Measurements from ENCODE around the gene UBE3C.
A peak's percentile ranks its signal among the peaks of the same experiment; 100 is the strongest.
"Not testable (repeated sequence)": the region's sequence is repeated elsewhere in the genome, so short reads cannot be mapped to it uniquely, and the experiment has no call there.

The UBE3C gene

DNA sequence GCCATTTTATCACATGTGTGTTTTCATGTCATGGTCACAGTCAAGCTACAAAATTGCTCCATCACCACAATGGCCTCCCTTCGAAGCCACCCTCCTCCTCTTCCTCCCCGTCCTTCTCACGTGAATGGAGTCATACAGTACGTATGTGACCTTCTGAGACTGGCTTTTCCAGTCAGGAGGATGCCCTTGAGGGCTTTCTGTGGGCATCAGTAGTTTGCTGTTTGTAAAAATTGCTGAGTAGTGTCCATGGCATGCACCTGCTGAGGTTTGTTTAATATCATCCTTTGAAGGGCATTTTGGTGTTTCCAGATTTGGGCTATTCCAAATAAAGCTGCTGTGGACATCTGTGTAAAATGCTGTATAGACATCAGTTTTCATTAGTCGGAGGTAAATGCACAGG is 5.9 kb upstream of the UBE3C start:
- DNase-seq = no peak

DNA sequence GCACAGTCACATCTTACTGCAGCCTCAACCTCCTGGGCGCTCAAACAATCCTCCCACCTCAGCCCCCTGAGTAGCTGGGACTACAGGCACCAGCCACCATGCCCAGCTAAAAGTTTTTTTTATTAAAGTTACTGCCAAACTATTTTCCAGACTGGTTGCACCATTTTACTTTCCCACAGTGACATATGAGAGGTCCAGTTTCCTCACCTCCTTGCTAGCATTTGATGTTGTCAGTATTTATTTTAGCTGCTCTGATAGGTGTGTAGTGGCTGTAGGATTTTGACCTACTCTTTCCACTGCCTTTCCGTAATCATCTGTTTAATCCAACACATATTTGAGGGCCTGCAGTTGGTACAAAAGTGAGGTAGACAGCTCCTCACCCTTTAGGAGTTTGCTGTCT is 5.4 kb upstream of the UBE3C start:
- DNase-seq = no peak

DNA sequence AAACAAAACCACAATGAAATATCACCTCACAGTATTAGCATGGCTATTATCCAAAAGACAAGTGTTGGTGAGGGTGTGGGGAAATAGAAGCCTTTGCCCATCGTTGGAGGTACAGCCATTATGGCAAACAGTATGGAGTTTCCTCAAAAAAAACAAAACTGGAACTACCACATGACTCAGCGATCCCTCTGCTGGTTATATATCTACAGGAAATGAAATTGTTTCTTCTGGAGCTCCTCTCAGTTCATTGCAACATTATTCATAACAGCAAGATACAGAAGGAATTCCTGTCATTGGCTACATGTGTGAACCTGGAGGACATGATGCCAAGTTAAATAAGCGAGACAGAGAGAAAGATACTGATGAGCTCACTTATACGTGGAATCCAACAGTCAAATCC is 2.4 kb upstream of the UBE3C start:
- no peak for DNase-seq

DNA sequence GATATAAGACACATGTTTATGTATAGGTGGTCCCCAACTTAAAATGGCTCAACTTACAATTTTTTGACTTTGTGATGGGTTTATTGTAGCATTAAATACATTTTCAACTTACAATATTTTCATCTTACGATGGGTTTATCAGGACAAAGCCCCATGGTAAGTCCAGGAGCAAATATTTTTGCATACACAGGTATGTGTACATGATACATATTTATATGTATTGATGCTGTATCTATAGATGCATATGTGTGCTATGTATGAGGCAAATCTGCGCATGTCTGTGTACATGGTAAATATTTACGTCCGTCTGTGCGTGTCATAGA is 664 bp upstream of the UBE3C start:
- DNase-seq = no peak

DNA sequence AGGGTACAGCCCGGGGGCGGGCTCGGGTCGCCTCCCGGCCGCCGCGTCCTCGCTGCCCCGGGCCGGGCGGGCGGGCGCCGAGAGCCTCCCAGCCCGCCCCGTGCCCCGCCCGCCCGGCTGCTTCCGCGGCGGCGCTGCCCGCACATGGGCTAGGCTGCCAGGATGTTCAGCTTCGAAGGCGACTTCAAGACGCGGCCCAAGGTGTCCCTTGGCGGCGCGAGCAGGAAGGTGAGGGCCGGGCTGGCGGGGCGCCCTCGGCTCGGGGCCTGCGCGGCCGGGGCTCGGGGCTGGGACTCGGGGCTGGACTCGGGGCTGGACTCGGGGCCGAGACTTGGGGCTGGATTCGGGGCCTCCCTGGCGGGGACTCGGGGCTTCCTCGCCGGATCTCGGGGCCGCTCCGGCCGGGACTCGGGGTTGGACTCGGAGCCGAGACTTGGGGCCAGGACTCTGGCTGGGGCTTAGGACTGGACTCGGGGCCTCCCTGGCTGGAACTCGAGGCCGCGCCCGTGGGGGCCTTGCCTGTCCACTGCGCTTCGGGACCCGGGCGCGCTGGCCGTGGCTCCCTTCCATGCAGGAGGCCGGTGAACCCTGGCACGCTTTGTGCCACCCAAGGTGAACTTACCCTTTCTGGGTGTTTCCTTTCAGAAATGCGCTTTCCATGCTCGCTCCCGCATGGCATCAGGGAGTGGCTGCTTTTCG is 534 bp downstream of the UBE3C start:
- DNase-seq = peak; percentile 77

DNA sequence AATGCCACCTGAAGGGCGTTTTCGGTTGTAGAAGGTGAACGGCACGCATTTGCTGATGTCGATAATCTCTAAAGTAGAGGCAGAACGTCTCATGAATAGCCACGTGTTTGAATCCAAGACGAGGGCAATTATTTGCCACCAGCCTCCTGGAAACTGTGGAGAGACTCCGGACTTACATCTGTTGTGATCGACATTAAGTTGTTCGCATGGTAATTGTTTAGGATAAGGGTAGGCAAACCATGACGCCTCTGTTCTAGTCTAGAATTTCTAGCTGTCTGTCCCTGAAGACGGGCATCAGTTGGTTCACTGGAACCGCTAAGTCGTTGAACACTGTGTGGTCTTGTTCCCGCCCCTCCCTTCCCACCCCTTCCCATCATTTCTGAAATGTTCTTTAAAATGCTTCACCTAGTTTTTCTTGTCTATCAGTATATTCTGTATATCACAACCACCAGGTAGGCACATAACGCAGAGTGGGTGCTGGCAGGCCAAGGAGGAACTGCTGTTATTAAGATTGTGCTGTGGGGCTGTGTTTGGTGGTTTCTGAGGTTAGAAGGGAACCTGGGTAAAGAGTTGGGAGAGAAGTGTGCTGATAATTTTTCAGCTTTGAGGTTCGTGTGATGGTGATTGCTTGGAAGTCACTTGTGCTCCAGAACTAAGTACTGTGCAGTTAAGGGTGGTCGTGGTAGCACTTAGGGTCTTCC is 1.2 kb downstream of the UBE3C start:
- DNase-seq = peak; percentile 38

DNA sequence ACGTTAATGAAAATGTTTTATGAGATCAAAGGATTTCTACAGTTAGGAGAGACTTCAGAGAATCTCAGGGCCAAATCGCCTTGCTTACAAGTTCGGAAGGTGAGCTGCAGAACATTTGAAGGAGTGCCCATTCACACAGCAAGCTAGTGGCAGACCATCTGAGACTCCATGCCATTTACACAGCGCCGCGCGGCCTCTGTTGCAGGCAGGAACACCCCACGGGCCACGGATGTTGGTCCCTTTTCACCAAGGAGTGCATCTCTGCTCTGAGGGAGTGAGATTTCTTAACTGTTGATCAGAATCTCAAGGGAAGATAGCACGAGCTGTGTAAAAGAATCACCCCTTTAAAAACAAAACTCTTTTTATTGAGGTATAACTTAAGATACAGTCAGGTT is 1.8 kb downstream of the UBE3C start:
- no peak for DNase-seq

DNA sequence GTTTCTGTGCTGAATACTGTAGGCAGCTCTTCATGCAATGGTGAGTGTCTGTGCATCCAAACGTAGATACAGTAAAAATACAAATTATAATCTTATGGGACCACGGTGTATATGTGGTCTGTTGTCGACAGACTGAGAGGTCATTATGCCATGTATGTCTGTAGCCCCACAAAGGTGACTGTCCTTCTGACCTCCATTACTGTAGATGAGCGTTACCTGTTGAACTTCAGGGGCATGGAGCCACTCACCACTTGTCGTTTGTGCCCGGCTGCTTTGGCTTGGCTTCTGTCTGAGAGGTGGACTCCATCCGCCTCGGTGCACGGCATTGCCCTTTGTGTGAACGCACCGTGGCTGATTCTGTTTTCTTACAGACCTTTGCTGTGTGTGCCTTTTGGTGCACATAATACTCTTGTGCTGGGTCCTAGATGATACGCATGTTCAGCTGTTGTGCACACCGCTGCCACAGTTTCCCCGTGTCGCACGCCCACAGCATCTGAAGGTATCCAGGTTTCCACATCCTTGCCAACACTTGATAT is 2.9 kb downstream of the UBE3C start:
- no peak for DNase-seq

DNA sequence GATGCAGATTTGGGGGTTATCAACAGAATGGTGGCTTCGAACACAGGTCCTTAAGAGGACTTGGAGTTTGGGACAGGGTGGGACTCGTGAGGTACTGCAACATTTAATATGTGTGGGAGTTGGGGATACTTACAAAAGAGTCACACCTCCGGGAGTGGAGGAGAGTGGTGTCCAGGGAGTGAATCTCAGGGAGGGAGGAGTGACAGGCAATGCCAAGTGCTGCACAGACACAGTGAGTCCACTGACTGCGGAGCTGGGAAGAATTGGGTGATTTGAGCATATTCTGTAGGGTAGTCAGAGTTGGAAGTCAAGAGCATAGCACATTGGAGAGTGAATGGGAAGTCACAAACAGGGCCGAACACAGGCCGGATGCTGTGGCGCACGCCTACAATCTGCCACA is 5.1 kb downstream of the UBE3C start:
- DNase-seq = no peak

DNA sequence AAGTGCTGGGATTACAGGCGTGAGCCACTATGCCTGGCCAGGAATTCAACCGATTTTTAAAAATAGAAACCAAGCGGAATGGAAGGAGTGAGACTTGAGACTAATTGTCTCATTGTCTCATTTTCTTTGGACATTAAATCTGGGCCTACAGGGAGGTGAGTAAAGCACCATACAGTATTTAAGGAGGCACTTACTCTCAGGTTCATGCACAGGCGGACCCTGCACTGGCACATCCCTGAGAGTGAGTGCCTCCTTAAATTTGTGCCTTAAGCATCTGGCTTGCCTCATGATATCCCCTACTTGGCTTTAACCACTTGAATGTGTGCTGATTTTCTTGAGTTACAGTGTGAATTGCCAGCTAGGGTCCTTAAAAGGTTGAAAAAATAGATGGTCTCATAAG is 10.6 kb downstream of the UBE3C start:
- DNase-seq = no peak

DNA sequence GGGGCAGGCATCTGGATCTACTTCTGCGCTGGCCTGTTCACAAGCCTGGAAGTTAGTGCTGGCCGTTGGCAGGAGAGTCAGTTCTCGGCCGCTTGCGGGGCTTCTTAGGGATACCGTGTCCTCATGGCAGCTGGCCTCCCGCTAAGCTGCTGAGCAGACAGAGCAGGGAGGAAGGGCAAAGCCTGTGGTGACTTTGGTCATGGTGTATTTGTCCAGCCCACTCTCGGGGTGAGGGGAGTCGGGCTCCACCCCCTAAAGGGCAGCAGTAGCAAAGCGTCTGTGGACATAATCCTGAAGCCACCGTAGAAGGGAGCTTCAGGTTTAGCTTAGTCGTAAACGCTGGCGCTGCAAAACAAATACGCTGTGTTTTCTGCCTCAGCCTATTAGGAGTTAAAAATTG is 12.2 kb downstream of the UBE3C start:
- no peak for DNase-seq

DNA sequence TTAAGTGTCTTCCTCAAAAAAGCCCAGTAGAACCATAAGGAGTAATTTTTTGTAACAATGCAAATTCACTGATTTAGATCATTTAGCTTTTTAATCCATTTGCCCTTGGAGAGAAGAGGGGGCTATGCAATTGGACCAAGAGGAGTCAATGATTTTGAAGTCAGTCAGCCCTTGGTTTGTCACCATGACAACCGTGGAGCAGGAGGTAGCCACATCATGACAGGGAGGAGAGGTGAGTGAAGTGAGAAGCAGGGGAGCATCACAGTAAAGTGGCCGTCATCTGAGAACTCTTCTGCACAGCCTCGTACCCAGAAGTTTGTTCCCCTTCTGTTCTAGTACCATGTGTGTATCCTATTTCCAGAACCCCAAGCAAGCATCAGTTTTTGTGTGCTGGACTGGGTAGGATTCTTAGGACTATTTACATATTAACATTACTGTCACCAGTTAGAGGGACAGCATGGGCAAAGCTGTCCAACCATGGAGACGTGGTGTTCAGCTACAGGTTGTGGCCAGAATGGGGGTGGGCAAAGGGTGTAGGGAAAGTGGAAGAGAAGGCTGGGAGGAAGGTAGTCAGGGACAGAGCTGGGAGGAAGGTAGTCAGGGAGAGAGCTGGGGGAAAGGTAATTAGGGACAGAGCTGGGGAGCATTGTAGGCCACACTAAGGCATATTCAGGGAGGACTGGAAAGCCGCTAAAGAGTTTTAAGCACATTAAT is 13.1 kb downstream of the UBE3C start:
- no peak for DNase-seq

DNA sequence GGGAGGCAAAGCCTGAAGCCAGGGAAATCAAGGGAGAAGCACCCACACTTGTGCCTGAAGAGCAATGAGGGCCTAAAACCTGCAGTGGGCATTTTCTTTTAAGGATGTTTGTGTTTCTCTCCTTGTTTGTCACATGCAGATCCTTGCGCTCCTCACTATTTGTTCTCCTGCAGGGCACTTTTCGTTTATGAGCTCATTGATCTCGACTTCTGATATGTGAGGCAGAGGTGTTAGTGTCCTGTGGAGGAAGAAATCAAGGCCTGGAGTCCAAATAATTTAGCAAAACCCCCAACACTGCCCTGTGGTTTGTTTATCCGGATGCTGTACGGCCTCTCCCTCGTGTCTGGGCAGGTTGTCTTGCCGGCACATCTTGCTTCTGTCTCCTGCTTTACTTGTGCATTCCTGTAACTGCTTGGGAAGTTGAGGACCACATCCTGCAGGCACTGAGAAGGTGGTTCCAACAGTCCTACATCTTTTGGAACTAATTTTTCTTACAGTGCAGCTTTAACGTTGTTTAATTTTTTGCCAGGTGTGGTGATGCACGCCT is 13.7 kb downstream of the UBE3C start:
- DNase-seq = no peak

DNA sequence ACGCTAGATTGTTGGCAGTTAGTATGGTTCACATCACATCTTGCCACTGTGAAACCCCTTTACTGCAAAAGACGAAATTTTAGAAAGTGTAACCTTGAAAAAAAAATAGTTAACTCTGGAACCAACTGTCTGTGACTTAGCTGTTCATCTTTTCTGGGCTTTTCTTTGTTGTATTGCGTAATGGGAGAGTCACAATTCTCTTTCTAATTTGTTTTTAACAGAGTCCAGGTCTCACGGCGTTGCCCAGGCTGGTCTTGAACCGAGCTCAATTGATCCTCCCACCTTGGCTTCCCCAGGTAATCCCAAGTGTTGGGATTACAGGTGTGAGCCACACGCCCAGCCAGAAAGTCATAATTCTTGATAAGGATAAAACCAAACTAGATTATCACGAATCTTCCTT is 14.5 kb downstream of the UBE3C start:
- DNase-seq = no peak

DNA sequence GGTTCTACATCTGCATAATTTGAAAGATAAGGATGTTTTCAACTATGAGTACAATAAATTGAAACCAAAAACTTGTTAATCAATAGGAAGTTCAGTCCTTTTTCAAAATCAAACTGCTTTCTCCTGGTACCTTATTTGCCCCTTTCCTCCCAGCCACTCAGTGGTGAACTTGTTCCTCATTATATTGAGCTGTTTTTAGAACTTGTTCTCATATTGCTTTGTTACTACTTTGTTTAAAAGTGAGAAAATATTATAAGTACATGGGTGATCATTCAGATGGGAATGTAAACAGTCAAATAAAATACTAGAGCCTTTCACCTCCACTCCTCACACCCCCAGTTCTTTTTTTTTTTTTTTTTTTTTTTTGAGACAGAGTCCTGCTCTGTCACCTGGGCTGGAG is 17.2 kb downstream of the UBE3C start:
- DNase-seq = no peak

DNA sequence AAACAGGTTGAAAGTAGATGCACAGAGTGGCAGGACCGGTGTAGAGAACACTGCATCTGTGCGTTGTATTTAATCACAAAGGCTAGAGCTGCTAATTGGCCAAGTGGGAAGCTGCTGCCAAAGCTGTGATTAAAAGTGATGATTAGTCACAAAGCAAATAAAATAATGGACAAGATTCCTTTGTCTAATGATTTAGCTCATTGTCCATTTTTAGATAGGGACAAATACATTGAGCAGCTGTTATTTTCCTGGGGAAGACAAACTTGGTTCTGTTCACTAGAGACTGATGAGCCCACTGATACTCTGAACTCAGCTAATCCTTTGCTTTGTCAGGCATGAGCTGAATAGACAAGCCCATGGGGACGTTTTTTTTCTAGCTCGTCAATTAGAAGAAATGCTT is 19.7 kb downstream of the UBE3C start:
- DNase-seq = no peak

DNA sequence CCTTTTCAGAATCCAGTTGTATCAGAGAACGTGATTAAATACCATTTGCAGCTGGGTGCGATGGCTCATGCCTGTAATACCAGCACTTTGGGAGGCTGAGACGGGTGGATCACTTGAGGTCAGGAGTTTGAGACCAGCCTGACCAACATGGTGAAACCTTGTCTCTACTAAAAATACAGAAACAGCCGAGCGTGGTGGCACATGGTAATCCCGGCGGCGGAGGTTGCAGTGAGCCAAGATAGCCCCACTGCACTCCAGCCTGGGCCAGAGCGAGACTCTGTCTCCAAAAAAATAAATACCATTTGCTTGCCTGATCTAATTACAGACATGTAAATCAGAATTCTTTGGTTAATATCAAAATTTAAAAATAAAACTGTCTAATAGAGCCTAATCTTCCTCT is 20.8 kb downstream of the UBE3C start:
- DNase-seq = not testable (repeated sequence)

DNA sequence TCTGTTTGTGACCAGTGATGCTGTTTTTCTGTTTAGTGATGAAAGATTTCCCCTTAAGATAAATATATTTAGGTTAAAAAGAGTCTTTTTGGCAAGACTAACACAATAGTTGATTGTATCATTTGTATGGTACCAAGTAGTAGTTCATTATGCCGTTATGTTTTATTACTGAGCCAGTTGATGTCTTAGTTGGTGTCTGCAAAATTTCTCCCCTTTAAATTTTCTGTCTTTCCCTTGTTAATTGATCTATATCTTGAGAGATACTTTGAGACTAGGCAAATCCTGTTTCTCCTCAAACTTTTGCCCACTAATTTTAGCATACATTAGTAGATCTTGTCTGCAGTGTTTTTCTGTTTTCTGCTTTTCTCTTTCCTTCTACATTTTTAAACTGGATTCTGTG is 21.7 kb downstream of the UBE3C start:
- no peak for DNase-seq

DNA sequence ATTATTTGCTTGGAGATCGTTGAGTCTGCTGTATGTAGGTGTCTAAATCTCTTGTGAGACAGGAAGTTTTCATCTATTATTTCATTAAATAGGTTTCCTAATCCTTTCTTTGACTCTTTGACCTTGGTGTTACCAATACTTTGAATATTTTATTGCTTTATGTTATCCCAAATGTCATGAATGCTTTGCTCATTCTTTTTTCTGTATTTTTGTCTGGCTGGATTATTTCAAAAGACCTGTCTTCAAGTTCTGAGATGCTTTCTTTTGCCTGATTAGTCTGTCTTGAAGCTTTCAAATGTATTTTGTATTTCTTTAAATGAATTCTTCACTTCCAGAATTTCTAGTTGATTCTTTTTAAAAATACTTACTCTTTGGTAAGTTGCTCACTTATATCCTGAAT is 27.3 kb downstream of the UBE3C start:
- no peak for DNase-seq

DNA sequence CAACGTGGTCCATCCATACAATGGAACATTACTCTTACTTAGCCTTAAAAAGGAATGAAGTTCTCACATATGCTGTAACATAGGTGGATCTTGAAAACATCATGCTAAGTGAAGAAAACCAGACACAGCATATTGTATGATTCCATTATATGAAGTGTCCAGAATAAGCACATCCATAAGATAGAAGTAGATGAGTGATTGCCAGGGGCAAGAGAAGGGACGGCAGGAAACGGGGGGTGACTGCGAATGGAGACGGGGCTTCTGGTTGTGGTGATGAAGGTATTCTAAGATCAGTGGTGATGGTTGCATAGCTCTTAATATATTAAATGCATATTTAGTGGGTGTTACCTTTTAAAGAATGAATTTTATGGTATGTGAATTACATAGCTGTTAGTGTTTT is 29.8 kb downstream of the UBE3C start:
- DNase-seq = no peak

DNA sequence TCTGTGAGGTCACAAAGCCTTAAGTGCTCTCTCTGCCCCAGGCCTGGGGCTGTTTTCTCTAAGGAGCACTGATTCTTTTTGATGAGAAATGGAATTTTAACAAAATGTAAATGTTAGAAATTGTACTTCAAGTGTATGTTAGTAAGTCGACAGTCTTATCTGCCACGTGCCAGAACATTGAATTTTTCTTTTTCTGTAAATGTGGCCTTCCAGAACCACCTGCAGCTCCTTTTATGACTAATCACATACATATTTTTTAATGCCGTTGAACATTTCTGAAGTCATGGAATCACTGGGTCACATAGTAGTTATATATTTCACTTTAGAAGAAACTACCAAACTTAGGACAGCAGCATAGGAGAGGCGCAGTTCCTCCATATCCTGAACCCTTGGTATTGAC is 38.0 kb downstream of the UBE3C start:
- DNase-seq = no peak

DNA sequence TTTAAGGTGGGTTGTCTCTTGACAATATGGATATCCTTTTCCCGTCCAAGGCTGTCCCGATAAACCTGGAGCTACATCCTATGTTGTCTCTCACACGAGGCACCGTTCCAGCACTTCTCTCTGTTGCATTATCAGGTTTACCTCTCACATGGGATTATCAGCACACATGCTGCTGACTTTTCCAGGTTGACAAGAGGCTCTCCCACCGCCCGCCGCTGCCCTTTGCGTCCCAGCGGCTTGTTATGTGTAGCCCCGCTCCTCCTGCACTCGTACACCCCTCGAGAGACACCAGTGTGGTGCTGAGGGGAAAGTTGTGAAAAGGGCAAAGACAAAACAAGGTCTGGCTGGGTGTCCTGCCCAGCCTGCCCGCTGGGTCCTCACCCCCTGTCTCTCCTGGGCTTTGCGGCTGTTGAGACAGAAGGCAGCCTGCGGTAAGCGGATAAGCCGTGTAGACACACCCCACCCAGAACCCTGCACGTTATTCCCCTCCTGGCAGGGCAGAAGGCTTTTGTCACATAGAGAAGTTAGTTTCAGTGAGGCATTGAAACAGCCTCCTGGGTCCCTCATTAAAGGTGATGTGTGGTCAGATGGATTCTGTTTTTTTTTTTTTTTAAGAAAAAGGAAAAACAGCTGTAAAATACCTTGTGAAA is 38.7 kb downstream of the UBE3C start:
- DNase-seq = no peak

DNA sequence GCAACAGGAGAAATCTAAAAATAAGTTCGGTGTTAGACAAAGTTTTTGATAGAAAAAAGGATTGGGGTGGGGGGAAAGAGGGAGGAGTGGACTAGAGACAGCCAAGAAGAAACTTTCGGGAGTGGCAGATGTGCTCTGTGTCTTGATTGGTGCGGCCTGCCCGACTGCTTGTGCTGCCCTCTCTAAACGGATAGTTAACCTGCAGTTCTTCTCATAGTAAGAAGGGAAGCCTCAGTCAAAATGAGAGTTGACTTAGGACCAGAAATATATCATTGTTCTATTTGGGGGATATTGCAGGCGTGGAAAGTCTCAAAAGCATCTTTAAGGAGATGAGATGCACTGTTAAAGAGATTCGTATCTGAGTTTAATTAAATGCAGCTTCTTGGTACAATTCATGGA is 39.3 kb downstream of the UBE3C start:
- no peak for DNase-seq

Measured in CD4-positive, alpha-beta T cell treated with Interleukin-21 for 1 hour (primary cell).